Common myeloid progenitor, CD34-positive (primary cell): ENCODE measurements around the gene RSPH4A.

ENCODE experiments used
- CTCF ChIA-PET: fragments of 350-600 bp; sonication (Branson Sonifier 250); formaldehyde crosslinking; loops from one replicate; lab custom pipeline; 2021; ENCODE audit warnings: antibody characterized with exemption; lab: Charles Lee
- POLR2A ChIA-PET: fragments of 350-600 bp; sonication (Branson Sonifier 250); formaldehyde crosslinking; loops from one replicate; lab custom pipeline; 2021; ENCODE audit warnings: antibody characterized with exemption; lab: Charles Lee
- DNase-seq, 3 donors: peaks; one replicate each; pipeline versions ENCODE4 v3.0.0 to v3.0.0-alpha.2; 2013
- H3K27ac ChIP-seq, 2 experiments: 1 replicate in 1 of 2; 2 replicates in 1 of 2; pipeline ENCODE4 v1.7.0; 2013; ENCODE audit warnings: inconsistent platforms in 2 of 2, low read length in 2 of 2, mild to moderate bottlenecking in 2 of 2, low read depth in 1 of 2, moderate library complexity in 1 of 2; ENCODE audit not compliant: severe bottlenecking in 2 of 2, insufficient read depth in 1 of 2, poor library complexity in 1 of 2
- H3K27me3 ChIP-seq, 5 experiments: replicated peaks in 2 of 5; 1 replicate in 3 of 5; 2 replicates in 2 of 5; pipeline versions ENCODE4 v1.6.1 to v1.7.0; 2013; ENCODE audit warnings: low read length in 4 of 5, mild to moderate bottlenecking in 2 of 5, moderate library complexity in 2 of 5, inconsistent platforms in 1 of 5; ENCODE audit not compliant: insufficient read depth in 5 of 5, control insufficient read depth in 4 of 5
- H3K36me3 ChIP-seq, 4 experiments: 1 replicate in 2 of 4; 2 replicates in 2 of 4; pipeline versions ENCODE4 v1.6.1 to v1.7.0; 2013; ENCODE audit warnings: low read length in 3 of 4, control low read depth in 1 of 4, mild to moderate bottlenecking in 1 of 4; ENCODE audit not compliant: control insufficient read depth in 4 of 4, insufficient read depth in 4 of 4
- H3K4me1 ChIP-seq, 4 experiments: 1 replicate in 3 of 4; 2 replicates in 1 of 4; pipeline versions ENCODE4 v1.6.1 to v1.7.1; 2013; ENCODE audit warnings: low read length in 3 of 4, mild to moderate bottlenecking in 3 of 4, control low read depth in 1 of 4, inconsistent platforms in 1 of 4, moderate library complexity in 1 of 4; ENCODE audit not compliant: control insufficient read depth in 4 of 4, insufficient read depth in 4 of 4; ENCODE audit errors: control extremely low read depth in 1 of 4
- H3K4me3 ChIP-seq, 7 experiments: 1 replicate in 4 of 7; 2 replicates in 3 of 7; pipeline versions ENCODE4 v1.5.1 to v1.7.0; 2013; ENCODE audit warnings: mild to moderate bottlenecking in 7 of 7, low read length in 6 of 7, moderate library complexity in 6 of 7, inconsistent platforms in 2 of 7, low read depth in 2 of 7, control low read depth in 1 of 7; ENCODE audit not compliant: insufficient read depth in 4 of 7, control insufficient read depth in 1 of 7; ENCODE audit errors: extremely low read depth in 1 of 7
- H3K9me3 ChIP-seq, 5 experiments: 1 replicate in 4 of 5; 2 replicates in 1 of 5; pipeline versions ENCODE4 v1.6.1 to v1.7.1; 2013; ENCODE audit warnings: low read length in 4 of 5, mild to moderate bottlenecking in 2 of 5, inconsistent platforms in 1 of 5, low read depth in 1 of 5, moderate library complexity in 1 of 5; ENCODE audit not compliant: control insufficient read depth in 4 of 5, insufficient read depth in 2 of 5; ENCODE audit errors: control extremely low read depth in 1 of 5
- WGBS: methylation state at CpG from one replicate; pipeline ENCODE4 v1.1.5; 2013; ENCODE audit not compliant: insufficient coverage; 5-methylcytosine and 5-hydroxymethylcytosine counted together

The RSPH4A gene

DNA sequence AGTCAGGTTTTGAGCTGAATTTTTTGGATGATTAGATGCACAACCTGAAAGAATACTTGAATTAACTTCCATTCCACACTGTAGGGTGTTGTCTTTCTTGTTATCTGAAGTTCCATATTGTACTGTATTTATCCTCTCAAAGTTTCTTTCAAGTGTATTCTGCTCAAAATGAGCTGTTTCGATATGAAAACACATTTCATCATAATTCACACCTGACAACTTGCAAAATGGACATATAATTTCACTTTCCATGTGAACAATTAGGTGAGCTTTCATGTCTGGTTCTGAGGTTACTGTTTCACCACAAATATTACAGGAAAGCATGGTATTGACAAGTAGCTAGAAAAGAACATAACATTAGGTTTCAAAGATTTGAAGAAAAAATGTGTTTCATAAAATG, 50.6 kb downstream of the RSPH4A start:
- H3K4me1 ChIP-seq: peaks cover 11 to 26% (median 18%) of the 10 kb centered on the region in 4 experiments
- CTCF ChIA-PET: interaction anchor here (1.0 to 3.1 kb wide), 4 partner anchors 8 to 16 kb away, joined by 3 to 6 read pairs (median 3); partner anchors contain the start of gene KPNA5
- POLR2A ChIA-PET: interaction anchor here (0.7 kb wide), 1 partner anchor 95 kb away, joined by 3 read pairs; the partner anchor contains the start of gene RWDD1
- H3K27ac ChIP-seq: peak overlapping the region in 1 of 2 experiments; percentile 36
- no peaks in the 10 kb centered on the region for H3K9me3 ChIP-seq
- WGBS: no CpG with 5 or more reads among the region's 1 CpG
- no peaks in the 10 kb centered on the region for H3K27me3 ChIP-seq
- peak in 2 of 3 donors; percentile 5 to 22 for DNase-seq
- peak overlapping the region in 3 of 7 experiments; percentile 1 to 93 (median 16) for H3K4me3 ChIP-seq
- H3K36me3 ChIP-seq: peaks cover 0 to 9% (median under 1%) of the 10 kb centered on the region in 4 experiments

DNA sequence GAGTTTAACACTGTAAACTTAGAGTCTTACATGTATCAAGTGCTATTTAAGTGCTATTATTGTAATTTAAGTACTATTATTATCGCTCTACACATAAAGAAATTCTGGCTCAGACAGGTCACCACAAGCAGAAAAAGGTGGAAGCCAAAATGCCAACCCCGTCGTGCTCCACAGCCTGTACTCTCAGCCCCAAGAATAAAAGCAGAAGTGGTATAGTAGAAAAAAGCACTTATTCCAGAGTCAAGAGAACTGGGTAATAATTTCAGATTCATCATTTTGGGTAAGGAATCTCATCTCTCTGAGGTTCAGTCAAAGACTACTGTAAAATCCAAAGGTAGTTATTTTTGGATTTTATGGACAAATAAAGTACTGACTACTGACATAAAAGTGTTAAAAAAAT, 51.3 kb downstream of the RSPH4A start:
- no CpG with 5 or more reads among the region's 3 CpGs for WGBS
- peak overlapping the region in 6 of 7 experiments; percentile 79 to 99 (median 97) for H3K4me3 ChIP-seq
- no peaks in the 10 kb centered on the region for H3K9me3 ChIP-seq
- peak overlapping the region; percentile 88 to 95 for H3K27ac ChIP-seq
- ChIA-PET CTCF (interaction anchor here (3.1 kb wide), 1 partner anchor 15 kb away, joined by 6 read pairs; no protein-coding TSS in a partner anchor), POLR2A (interaction anchor here (0.7 kb wide), 1 partner anchor 96 kb away, joined by 3 read pairs; the partner anchor contains the start of gene RWDD1)
- H3K27me3 ChIP-seq: no peaks in the 10 kb centered on the region
- peak; percentile 54 to 89 (median 83) for DNase-seq
- peaks cover 0 to 2% (median under 1%) of the 10 kb centered on the region in 4 experiments for H3K36me3 ChIP-seq
- H3K4me1 ChIP-seq: peaks cover 11 to 26% (median 18%) of the 10 kb centered on the region in 4 experiments

DNA sequence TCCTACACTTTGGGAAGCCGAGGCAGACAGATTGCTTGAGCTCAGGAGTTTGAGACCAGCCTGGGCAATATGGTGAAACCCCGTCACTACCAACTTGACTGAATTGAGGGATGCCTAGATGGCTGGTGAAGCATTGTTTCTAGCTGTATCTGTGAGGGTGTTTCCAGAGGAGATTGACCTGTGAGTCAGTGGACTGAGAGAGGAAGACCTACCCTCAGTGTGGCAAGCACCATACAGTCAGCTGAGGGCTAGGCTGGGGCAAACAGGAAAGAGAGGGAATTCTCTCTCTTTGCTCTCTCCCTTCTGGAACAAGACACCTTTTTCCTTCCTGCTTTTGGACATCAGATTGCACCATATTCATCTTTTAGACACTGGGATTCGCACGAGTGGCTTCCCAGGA, 56.0 kb downstream of the RSPH4A start:
- Histone ChIP-seq H3K27me3 (no peaks in the 10 kb centered on the region), H3K4me3 (no peak overlapping the region), H3K9me3 (no peaks in the 10 kb centered on the region), H3K36me3 (no peaks in the 10 kb centered on the region), H3K4me1 (peaks cover 3 to 6% (median 4%) of the 10 kb centered on the region in 4 experiments), H3K27ac (no peak overlapping the region)
- ChIA-PET CTCF (no interaction called here), POLR2A (no interaction called here)
- DNase-seq: no peak
- WGBS: 96% methylated on average over 3 of the region's 4 CpGs

DNA sequence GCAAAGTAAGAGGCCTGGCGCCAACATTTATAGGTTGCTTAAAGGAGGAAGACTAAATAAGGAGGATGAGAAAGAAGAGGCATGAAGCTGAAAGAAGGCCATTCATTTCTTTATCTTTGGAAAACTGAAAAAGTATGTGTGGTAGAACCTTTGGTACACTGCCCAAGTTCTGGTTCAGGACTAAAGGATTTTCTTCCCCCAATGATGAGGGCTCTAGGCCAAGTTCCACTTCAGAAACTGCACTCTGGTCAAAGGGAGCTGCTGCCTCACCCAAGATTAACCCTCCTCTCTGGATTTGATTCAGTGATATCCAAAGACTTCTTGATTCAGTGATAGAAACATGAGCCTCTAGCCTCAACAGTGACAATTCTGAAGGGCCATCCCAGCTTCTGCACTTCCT, 59.7 kb downstream of the RSPH4A start:
- ChIA-PET POLR2A (no interaction called here), CTCF (no interaction called here)
- Histone ChIP-seq H3K27me3 (no peaks in the 10 kb centered on the region), H3K4me3 (no peak overlapping the region), H3K27ac (no peak overlapping the region), H3K36me3 (no peaks in the 10 kb centered on the region), H3K4me1 (peaks cover 0 to 4% (median under 1%) of the 10 kb centered on the region in 4 experiments), H3K9me3 (no peaks in the 10 kb centered on the region)
- no peak for DNase-seq
- WGBS: 100% methylated on average over 1 of the region's 1 CpG

DNA sequence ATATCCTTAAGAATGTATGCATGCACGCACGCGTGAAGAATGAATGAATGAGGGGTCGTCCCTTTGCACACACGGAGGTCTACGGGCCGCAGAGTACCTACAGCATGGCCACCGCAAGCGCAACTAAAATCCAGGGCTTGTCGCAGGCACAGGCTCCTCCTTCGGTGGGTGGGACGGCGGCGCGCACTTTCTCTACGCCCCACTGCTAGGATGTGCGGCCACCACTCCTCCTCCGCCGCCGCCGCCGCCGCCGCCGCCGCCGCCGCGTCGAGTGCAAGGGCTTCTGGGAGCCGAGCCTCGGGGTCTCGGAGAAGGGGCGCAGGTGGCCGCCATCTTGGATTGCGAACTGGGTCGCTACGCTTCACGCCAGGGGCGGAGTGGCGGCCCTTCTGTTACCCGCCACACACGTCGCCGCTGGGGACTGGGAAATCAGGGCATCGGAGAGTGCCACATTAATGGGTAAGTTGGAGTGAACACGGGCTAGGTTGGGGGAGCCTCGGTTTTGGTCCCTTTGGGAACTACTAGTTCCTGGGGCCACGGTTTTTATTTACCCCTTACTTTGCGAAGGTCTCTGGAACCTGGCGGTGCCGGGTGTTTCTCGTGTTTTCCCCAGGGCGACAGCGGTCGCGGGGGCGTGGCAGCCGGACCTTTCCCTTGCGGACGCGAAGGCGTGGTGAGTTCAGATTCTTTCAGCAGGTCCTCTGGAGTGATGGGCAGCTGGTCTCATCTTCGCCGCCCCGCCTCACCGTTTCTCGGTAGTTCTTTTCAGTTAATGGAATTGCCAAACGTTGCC, 64.8 kb downstream of the RSPH4A start, which contains the start of gene KPNA5:
TSS of gene KPNA5 (plus strand) at position 332 of the 793 bp plus-strand sequence. CDS start at position 456, 124 bp downstream.
- under 1% methylated on average over 66 of the region's 69 CpGs for WGBS
- peak; percentile 92 to 98 (median 96) for DNase-seq
- ChIA-PET POLR2A (interaction anchor here (0.5 kb wide), 1 partner anchor 212 kb away, joined by 5 read pairs; no protein-coding TSS in a partner anchor), CTCF (interaction anchor here (0.8 to 2.1 kb wide), 5 partner anchors 14 to 201 kb away, joined by 3 to 6 read pairs (median 5); partner anchors contain the start of gene RWDD1)
- H3K4me1 ChIP-seq: peaks cover 4 to 17% (median 13%) of the 10 kb centered on the region in 4 experiments
- H3K4me3 ChIP-seq: peak within 1 kb of the TSS; percentile 64 to 98 (median 94)
- H3K27me3 ChIP-seq: no peaks in the 10 kb centered on the region
- peaks cover 0 to 11% (median 7%) of the 10 kb centered on the region in 4 experiments for H3K36me3 ChIP-seq
- no peaks in the 10 kb centered on the region for H3K9me3 ChIP-seq
- H3K27ac ChIP-seq: peak within 1 kb of the TSS; percentile 79 to 88

DNA sequence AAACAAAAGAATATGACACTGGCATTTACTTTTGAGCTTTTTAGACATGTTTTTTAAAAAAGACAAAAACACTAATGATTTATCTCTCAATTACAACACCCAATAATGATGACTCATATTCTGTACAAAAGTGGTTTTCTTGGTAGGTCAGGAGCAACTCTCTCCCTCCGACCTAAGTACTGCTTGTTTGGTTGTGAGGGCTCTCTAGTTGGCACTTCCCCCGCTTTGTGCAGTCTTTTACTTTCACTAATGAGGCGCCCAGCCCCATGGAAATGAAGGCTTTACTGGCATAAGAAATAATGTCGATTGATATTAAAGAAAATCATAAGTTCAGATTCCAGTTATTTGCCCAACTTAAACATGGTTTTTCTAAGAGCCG, 66.0 kb downstream of the RSPH4A start:
- peak; percentile 74 to 91 (median 87) for DNase-seq
- peak overlapping the region in 6 of 7 experiments; percentile 90 to 98 (median 94) for H3K4me3 ChIP-seq
- H3K36me3 ChIP-seq: peaks cover 0 to 11% (median 7%) of the 10 kb centered on the region in 4 experiments
- H3K4me1 ChIP-seq: peaks cover 4 to 17% (median 14%) of the 10 kb centered on the region in 4 experiments
- H3K9me3 ChIP-seq: no peaks in the 10 kb centered on the region
- POLR2A ChIA-PET: no interaction called here
- 0% methylated on average over 2 of the region's 5 CpGs for WGBS
- H3K27ac ChIP-seq: peak overlapping the region in 1 of 2 experiments; percentile 88
- CTCF ChIA-PET: interaction anchor here (2.0 to 2.1 kb wide), 2 partner anchors 16 to 17 kb away, joined by 6 read pairs; no protein-coding TSS in a partner anchor
- no peaks in the 10 kb centered on the region for H3K27me3 ChIP-seq
